ENCODE data around the gene CCDC60.
A peak's percentile ranks its signal among the peaks of the same experiment; 100 is the strongest.

The CCDC60 gene

GRCh38 chr12:119334430-119335170 is at the start of gene CCDC60:
TSS of gene CCDC60 (plus strand) at chr12:119334729. CDS start at chr12:119335177, 448 bp downstream.
- peak; percentile 4 for DNase-seq (ENCODE audit: low spot score)

- peak; percentile 47 for DNase-seq (ENCODE audit: low spot score)
Observed at GRCh38 chr12:119288576-119288975, 46.0 kb upstream of the CCDC60 start.

GRCh38 chr12:119292893-119293630 is 41.5 kb upstream of the CCDC60 start:
- DNase-seq (ENCODE audit: low spot score) = no peak

GRCh38 chr12:119294211-119294610 is 40.3 kb upstream of the CCDC60 start:
- no peak for DNase-seq (ENCODE audit: low spot score)

- no peak for DNase-seq (ENCODE audit: low spot score)
Observed at GRCh38 chr12:119296535-119296934, 38.0 kb upstream of the CCDC60 start.

- DNase-seq (ENCODE audit: low spot score) = no peak
Observed at GRCh38 chr12:119299130-119299529, 35.4 kb upstream of the CCDC60 start.

- peak; percentile 21 for DNase-seq (ENCODE audit: low spot score)
Observed at GRCh38 chr12:119301379-119301778, 33.1 kb upstream of the CCDC60 start.

GRCh38 chr12:119302451-119303080 is 32.0 kb upstream of the CCDC60 start:
- peak; percentile 18 for DNase-seq (ENCODE audit: low spot score)

GRCh38 chr12:119306593-119306992 is 27.9 kb upstream of the CCDC60 start:
- DNase-seq (ENCODE audit: low spot score) = no peak

- no peak for DNase-seq (ENCODE audit: low spot score)
Observed at GRCh38 chr12:119307747-119308146, 26.8 kb upstream of the CCDC60 start.

GRCh38 chr12:119308708-119309456 is 25.6 kb upstream of the CCDC60 start:
- no peak for DNase-seq (ENCODE audit: low spot score)

- DNase-seq (ENCODE audit: low spot score) = no peak
Observed at GRCh38 chr12:119311878-119312277, 22.7 kb upstream of the CCDC60 start.

- no peak for DNase-seq (ENCODE audit: low spot score)
Observed at GRCh38 chr12:119312904-119313303, 21.6 kb upstream of the CCDC60 start.

GRCh38 chr12:119314290-119314689 is 20.2 kb upstream of the CCDC60 start:
- DNase-seq (ENCODE audit: low spot score) = no peak

GRCh38 chr12:119319638-119320037 is 14.9 kb upstream of the CCDC60 start:
- DNase-seq (ENCODE audit: low spot score) = no peak

- DNase-seq (ENCODE audit: low spot score) = no peak
Observed at GRCh38 chr12:119320678-119321077, 13.9 kb upstream of the CCDC60 start.

- DNase-seq (ENCODE audit: low spot score) = no peak
Observed at GRCh38 chr12:119322301-119322723, 12.2 kb upstream of the CCDC60 start.

GRCh38 chr12:119325813-119326212 is 8.7 kb upstream of the CCDC60 start:
- no peak for DNase-seq (ENCODE audit: low spot score)

- no peak for DNase-seq (ENCODE audit: low spot score)
Observed at GRCh38 chr12:119326341-119326740, 8.2 kb upstream of the CCDC60 start.

GRCh38 chr12:119327471-119327870 is 7.1 kb upstream of the CCDC60 start:
- no peak for DNase-seq (ENCODE audit: low spot score)

GRCh38 chr12:119328111-119328510 is 6.4 kb upstream of the CCDC60 start:
- DNase-seq (ENCODE audit: low spot score) = no peak
